ENCODE data around the gene TP53BP1.

The TP53BP1 gene

GRCh38 chr15:43518197-43518761 is 25.3 kb upstream of the TP53BP1 start:
- DNase-seq (ENCODE audit: low read depth) = peak; percentile 16

GRCh38 chr15:43517354-43518196 is 24.6 kb upstream of the TP53BP1 start, which contains the start of gene MAP1A:
TSS of gene MAP1A (plus strand) at chr15:43517608. CDS start at chr15:43521474, 3,866 bp downstream.
- DNase-seq (ENCODE audit: low read depth) = no peak

- DNase-seq (ENCODE audit: low read depth) = no peak
Measured at GRCh38 chr15:43516801-43517353, 23.9 kb upstream of the TP53BP1 start.

GRCh38 chr15:43516185-43516584 is 23.2 kb upstream of the TP53BP1 start:
- DNase-seq (ENCODE audit: low read depth) = no peak

GRCh38 chr15:43515741-43516140 is 22.8 kb upstream of the TP53BP1 start:
- no peak for DNase-seq (ENCODE audit: low read depth)

GRCh38 chr15:43514241-43515057 is 21.5 kb upstream of the TP53BP1 start:
- no peak for DNase-seq (ENCODE audit: low read depth)

- DNase-seq (ENCODE audit: low read depth) = no peak
Measured at GRCh38 chr15:43513550-43513949, 20.6 kb upstream of the TP53BP1 start.

GRCh38 chr15:43511012-43511885 is 18.3 kb upstream of the TP53BP1 start:
- DNase-seq (ENCODE audit: low read depth) = no peak

GRCh38 chr15:43510200-43511011 is 17.4 kb upstream of the TP53BP1 start:
- peak; percentile 92 for DNase-seq (ENCODE audit: low read depth)

- no peak for DNase-seq (ENCODE audit: low read depth)
Measured at GRCh38 chr15:43509660-43510199, 16.8 kb upstream of the TP53BP1 start.

GRCh38 chr15:43508991-43509659 is 16.2 kb upstream of the TP53BP1 start:
- no peak for DNase-seq (ENCODE audit: low read depth)

- DNase-seq (ENCODE audit: low read depth) = no peak
Measured at GRCh38 chr15:43508421-43508820, 15.5 kb upstream of the TP53BP1 start.

GRCh38 chr15:43505738-43506137 is 12.8 kb upstream of the TP53BP1 start:
- DNase-seq (ENCODE audit: low read depth) = no peak

- no peak for DNase-seq (ENCODE audit: low read depth)
Measured at GRCh38 chr15:43499635-43500034, 6.7 kb upstream of the TP53BP1 start.

- DNase-seq (ENCODE audit: low read depth) = no peak
Measured at GRCh38 chr15:43498990-43499389, 6.0 kb upstream of the TP53BP1 start.

- DNase-seq (ENCODE audit: low read depth) = no peak
Measured at GRCh38 chr15:43493703-43494472, 932 bp upstream of the TP53BP1 start.

GRCh38 chr15:43492266-43492665 is 690 bp downstream of the TP53BP1 start:
- no peak for DNase-seq (ENCODE audit: low read depth)

GRCh38 chr15:43489191-43489590 is 3.8 kb downstream of the TP53BP1 start:
- DNase-seq (ENCODE audit: low read depth) = no peak

GRCh38 chr15:43488790-43489189 is 4.2 kb downstream of the TP53BP1 start:
- no peak for DNase-seq (ENCODE audit: low read depth)
